ENCODE results near the gene DPYSL5. TPM values are rescaled to one million over a fixed set of nuclear protein-coding genes. Genes with fewer than 3 reads are reported as not detected.

DPYSL5 gene
- total RNA-seq, 1 donor from 2014 or later = 0.63 TPM

GRCh38 chr2:26850505-26850904 is 2.6 kb downstream of the DPYSL5 start:
- TF ChIP-seq CTCF (conservative IDR thresholded peaks at IDR 0.05; ENCODE audit: low read depth, low read length) = no peak
- no peak for DNase-seq (ENCODE audit: low read depth)
- no peak overlapping the region for H3K4me3 ChIP-seq (ENCODE audit: low read depth, low read length)

- TF ChIP-seq CTCF (conservative IDR thresholded peaks at IDR 0.05; ENCODE audit: low read depth, low read length) = no peak
- DNase-seq (ENCODE audit: low read depth) = no peak
- no peak overlapping the region for H3K4me3 ChIP-seq (ENCODE audit: low read depth, low read length)
Measured at GRCh38 chr2:26852405-26853306, 4.7 kb downstream of the DPYSL5 start.

GRCh38 chr2:26853751-26854150 is 5.8 kb downstream of the DPYSL5 start:
- no peak for TF ChIP-seq CTCF (conservative IDR thresholded peaks at IDR 0.05; ENCODE audit: low read depth, low read length)
- H3K4me3 ChIP-seq (ENCODE audit: low read depth, low read length) = no peak overlapping the region
- DNase-seq (ENCODE audit: low read depth) = no peak

- no peak overlapping the region for H3K4me3 ChIP-seq (ENCODE audit: low read depth, low read length)
- no peak for TF ChIP-seq CTCF (conservative IDR thresholded peaks at IDR 0.05; ENCODE audit: low read depth, low read length)
- DNase-seq (ENCODE audit: low read depth) = no peak
Measured at GRCh38 chr2:26854283-26854827, 6.4 kb downstream of the DPYSL5 start.

- no peak for DNase-seq (ENCODE audit: low read depth)
- no peak overlapping the region for H3K4me3 ChIP-seq (ENCODE audit: low read depth, low read length)
- TF ChIP-seq CTCF (conservative IDR thresholded peaks at IDR 0.05; ENCODE audit: low read depth, low read length) = no peak
Measured at GRCh38 chr2:26855466-26855865, 7.5 kb downstream of the DPYSL5 start.

GRCh38 chr2:26859622-26860021 is 11.7 kb downstream of the DPYSL5 start:
- no peak overlapping the region for H3K4me3 ChIP-seq (ENCODE audit: low read depth, low read length)
- TF ChIP-seq CTCF (conservative IDR thresholded peaks at IDR 0.05; ENCODE audit: low read depth, low read length) = no peak
- no peak for DNase-seq (ENCODE audit: low read depth)
